Measurements from ENCODE around the gene RGS2.

RGS2 gene

DNA sequence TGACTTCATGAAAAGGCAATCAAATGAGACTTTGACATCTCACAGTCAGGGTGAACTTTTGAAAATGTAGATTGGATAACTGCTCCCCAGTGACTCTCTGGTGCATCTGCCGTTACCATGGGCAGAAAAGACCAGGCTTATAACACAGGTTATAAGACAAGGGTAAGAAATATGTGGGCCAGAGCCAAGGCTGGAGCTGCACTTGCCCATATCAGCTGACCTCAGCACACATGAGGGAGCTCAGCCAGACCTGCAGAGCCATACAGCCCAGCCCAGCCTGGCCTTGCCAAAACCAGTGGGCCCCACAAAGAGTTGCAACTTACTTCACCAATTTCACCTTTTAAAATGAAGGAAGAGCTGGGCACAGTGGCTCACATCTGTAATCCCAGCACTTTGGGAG is 11.7 kb upstream of the RGS2 start:
- no peak for DNase-seq

DNA sequence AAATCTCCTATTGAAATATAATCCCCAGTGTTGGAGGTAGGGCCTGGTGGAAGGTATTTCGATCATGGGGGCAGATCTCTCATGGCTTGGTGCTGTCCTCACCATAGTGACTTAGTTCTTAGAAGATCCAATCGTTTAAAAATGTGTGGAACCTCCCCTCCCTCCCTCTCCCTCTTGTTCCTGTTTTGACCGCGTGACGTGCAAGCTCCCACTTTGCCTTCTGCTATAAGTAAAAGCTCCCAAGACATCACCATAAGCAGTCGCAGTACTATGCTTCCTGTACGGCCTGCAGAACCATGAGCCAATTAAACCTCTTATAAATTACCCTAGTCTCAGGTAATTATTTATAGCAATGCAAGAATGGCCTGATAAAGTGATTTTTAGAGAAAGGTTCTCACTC is 10.9 kb upstream of the RGS2 start:
- DNase-seq, result no peak

DNA sequence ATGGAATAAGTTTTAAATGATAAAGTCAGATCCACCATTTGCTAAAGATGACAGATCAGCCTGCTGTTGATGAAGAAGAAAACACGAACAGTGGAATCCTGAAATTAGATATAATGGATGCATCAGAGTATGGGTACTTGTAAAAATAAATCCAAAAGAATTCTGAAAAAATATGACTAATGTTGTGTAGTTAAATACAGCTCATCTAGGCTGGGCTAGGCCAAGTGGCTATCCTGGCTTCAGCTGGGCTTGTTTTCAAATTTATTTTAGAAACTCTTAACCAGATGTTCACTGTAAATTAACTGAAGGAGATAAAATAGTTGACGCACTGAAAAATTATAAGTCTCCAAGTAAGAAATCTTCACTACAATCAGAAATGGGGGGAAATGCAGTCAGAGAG is 7.4 kb upstream of the RGS2 start:
- no peak for DNase-seq

DNA sequence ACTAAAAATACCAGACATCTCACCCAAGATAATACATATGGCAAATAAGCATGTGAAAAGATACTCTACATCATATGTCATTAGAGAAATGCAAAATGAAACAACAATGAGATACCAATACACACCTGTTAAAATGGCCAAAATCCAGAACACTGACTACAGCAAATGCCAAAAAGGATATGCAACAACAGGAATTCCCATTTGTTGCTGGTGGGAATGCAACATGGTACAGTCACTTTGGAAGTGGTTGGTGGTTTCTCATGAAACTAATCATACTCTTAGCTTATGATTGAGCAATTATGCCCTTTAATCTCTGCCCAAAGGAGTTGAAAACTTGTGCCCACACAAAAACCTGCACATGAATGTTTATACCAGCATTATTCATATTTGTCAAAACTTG is 6.4 kb upstream of the RGS2 start:
- DNase-seq, result no peak

DNA sequence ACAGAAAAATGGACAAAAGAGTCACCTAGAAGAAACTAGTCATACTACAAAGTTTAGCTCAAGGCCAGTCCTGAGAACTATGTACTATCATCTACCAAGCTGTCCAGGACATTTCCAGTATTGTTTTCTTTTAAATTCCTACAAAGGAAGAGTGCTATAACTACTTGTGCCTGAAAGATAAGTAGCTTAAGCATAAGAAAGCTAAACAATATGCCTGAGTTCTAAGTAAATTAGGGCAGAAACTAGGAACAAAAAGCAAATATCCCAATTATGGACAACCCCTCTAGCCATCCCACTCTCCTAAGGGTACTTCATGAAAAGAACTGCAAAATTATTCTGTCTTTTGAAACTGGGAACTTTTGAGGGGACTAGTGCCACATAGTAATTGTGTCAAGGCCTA is 5.3 kb upstream of the RGS2 start:
- DNase-seq, result no peak

DNA sequence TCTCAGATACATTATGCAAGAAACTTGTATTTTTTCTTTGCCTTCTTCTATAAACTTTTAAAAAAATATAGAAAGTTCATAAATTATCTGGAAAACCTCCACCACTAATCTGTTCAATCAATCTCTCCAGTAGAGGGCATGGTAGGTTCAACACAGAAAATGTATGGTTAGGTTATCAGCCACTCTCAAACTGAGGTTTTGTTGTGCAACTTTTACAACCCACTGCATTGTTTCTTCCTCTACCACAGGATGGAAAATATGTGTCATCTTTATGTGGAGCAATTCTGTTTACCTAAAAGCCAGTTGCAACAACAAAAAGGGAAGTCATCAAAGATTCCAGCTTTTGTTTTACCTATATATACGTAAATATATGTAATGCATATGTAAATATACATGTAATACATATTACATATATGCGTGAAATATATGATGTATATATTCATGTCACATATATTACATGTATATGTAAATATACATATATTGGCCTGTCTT is 3.0 kb upstream of the RGS2 start:
- peak; percentile 57 for DNase-seq

DNA sequence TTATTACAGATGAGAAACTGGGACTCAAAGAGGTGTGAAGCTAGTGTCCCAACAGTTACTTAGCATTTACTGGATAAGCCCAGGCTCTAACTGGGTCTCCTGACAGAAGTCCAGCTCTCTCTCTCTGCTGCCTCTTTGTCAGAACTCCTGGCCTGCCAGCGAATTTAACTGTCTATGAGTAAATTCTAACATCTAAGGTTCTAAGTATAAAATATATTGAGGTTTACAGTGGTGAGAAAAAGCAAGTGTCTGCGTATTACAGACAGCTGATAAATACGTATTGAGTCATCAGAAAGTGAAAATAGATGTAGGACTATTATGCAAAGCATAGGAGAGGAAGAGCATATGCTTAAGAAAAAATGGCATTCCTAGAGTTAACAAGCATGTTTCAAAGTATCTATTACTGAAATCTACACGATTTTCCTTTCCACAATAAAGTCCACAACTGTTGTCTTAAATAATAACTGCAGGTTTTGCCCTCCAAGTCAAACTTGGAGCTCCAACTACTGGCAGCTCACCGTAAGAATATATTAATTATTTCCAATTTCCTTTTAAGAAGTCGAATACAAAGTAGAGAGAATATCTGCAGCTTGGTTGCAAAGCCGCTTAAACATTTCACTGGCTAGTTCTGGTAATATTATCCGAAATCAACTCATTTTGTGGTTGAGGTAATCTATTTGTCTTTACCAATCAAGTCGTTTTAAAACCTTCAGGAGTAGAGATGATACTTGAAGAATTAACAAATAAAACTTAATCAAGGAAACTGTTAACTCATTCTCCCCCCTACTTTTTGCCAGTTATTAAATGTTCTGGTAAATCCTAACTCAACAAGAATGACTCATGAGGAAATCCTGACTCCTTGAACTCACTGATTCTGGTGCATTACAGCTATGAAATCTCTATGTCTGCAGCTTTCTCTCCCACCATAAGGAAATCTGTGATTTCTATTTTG is 1.4 kb upstream of the RGS2 start:
- DNase-seq, result no peak

DNA sequence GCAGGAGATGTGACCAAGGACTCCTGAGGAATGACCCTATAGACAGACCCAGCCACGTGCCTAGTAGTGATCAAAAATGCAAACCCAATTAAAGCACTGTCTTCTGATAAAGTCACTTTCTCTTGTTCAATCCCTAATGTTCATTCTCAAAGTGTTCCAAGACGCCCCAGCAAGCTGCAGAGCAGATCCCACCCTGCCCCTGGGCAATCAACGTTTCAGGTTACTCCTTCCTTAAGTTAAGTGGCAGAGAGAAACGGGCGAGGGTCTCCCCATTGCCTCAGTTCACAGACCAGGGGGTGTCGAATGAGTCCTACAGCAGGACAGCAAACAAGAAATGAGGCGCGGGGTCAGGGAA is 699 bp upstream of the RGS2 start:
- DNase-seq, result no peak

DNA sequence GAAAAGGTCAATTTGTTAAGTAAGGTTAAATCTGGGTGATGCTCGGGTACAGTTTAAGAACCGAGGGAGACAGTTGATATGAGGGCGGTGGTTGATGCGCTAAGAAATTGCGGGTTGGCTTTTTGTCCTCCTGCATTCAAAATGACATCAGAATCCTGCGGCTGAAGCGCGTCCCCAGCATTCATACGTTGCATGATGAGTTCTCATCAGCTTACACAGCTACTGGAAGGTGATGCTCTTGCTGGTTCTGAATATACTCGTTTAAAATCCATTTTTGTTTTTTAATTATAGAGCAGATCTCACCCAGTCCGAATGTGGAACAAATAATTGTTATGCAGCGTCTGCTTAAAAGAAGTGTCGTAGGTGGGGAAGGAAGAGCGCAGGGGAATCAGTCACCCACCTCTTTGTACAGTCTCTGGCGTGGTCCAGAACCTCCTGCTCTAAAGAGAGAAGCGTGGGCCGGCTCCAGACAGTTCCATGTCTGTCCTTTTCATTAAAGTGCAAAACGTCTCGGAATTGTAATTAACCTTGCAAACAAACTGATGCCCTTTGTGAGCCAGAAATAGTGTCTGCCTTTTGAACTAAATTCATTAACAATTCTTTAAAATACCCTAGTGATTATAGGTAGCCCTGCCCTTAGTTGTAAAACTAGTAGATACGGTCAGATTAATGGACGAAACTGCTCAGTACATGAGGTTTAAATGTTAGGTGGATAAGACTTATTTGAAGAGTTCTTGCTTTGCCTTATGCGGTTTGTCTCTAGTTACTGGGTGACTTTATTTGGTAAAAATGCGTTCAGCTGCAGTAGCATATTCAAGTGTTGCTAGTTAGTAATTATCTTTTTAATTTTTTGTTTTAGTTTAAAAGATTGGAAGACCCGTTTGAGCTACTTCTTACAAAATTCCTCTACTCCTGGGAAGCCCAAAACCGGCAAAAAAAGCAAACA is 741 bp downstream of the RGS2 start:
- DNase-seq, result peak; percentile 46

DNA sequence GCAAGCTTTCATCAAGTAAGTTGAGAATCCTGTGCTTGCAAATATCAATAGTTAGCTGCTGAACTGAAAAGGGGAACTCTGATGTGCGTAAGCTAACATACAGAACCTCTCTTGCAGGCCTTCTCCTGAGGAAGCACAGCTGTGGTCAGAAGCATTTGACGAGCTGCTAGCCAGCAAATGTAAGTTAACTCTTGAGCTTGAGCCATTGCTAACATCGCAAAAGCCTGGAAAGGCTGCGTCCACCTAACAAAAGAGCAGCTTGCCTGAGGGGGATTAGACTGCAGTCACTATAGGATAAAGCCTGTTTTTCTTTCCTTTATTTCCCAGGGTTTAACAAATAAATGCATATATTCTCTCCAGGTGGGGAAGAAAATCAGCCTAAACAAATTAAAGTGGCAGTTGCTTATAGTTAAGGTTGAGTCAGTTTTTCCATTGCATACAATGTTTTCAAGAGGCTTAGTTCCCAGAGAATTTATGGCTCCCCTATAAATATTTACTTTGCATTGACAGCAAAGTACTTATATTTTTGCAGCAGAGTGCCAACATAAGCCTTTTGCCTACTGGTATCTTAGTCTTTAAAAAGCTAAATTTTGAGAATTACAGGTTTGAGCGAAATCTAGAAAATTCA is 1.5 kb downstream of the RGS2 start:
- DNase-seq, result no peak

DNA sequence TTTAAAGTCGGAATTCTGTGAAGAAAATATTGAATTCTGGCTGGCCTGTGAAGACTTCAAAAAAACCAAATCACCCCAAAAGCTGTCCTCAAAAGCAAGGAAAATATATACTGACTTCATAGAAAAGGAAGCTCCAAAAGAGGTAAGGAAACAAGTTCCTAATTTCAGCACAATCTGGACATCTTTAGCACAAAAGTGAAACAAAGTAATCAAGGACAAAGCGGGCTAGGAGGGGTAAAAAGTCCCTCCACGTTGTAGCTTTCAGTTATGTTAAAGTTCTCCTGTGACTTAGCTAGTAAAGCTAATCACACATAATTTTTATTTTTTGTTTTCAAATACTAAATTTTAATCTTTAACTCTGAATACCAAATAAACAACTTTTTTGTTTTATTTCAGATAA is 2.2 kb downstream of the RGS2 start:
- no peak for DNase-seq

DNA sequence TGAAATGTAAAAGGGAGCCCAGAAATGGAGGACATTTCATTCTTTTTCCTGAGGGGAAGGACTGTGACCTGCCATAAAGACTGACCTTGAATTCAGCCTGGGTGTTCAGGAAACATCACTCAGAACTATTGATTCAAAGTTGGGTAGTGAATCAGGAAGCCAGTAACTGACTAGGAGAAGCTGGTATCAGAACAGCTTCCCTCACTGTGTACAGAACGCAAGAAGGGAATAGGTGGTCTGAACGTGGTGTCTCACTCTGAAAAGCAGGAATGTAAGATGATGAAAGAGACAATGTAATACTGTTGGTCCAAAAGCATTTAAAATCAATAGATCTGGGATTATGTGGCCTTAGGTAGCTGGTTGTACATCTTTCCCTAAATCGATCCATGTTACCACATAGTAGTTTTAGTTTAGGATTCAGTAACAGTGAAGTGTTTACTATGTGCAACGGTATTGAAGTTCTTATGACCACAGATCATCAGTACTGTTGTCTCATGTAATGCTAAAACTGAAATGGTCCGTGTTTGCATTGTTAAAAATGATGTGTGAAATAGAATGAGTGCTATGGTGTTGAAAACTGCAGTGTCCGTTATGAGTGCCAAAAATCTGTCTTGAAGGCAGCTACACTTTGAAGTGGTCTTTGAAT is 2.9 kb downstream of the RGS2 start:
- no peak for DNase-seq

DNA sequence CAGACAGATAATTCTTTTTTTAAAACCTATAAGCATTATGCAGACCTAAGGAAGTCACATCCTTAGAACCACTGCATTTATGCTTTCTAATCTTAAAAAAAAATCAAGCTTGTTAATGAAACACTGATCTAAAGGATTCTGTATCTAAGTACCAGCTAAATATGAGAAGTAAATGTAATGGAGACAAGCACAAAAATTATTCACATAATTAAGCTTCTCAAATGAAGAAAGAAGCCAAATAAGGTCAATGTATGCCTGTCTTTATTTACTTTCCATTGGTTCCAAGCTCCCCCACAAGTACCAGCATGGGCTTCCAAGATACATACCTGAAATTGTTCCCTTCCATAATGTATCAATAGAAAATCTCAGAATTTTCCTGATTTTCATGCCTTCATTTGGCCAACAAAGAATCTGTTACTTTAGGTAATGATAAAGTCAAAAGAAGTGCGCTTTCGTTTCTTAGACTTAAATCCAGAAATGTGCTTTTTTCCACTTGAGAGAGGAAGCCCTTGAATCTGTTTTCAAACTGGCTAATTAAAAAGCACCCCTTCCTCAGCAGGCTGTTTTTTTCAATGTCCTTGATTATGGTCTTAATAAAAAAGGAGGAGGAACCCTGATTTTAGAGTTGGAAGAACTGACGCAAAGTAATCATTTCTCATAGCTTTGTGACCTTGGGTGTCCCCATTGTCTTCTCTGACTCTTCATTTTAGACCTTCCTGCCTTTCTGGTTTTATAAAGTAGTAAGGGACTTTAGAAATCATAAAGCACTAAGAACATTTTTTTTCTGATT is 3.8 kb downstream of the RGS2 start:
- DNase-seq, result no peak

DNA sequence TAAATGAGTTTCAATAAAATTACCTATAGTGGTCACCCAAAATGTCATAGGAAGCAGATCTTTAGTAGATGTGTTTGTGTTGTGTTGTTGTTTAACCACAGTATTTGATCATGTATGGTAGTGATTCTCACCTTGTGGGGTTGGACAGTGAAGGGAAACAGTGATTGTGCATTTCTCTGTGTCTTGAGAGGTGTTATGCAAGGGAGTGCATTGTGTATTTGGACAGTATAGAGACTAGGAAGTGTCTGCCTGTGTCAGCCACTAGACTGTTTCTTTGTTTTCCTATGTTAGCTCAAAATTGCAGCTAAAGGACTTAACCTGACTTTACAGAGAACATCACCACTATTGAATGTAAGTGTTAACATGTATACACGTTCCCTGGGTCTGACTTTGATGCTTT is 6.0 kb downstream of the RGS2 start:
- DNase-seq, result no peak

DNA sequence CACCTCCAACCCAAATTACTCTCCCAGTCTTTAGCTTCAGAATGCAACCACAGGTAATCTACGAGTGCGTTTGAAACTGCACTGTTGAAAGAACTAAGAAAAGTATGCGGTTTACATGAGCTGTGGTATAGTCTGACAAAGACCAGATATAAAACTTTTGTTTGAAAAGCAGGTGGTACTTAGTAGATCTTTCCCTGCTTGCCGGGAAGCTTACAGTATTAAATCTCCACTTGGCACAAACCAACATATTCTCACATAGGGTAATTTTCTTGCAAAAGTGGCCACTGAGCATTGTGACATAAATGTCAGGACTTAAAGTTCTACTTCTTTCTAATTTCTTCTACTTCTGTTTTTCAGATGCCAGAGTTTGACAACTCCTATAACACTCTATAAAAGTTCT is 8.4 kb downstream of the RGS2 start:
- no peak for DNase-seq

DNA sequence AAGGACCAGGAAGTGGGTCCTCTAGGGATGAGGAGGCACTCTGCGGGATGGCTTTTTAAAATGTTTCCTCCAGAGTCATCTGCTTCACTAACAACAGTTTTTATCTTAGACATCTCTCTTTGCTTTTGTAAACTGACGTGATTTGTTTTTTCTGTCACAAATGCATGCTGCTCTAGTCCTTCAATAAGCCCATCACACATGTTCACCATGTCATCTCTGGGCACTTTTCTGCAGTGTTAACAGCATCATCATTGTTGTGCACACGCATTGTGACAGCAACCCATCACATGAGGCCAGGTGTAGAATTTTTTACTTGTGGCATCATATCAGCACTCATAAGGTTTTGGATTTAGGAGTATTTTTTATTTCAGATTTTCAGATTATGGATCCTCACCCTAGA is 12.5 kb downstream of the RGS2 start:
- no peak for DNase-seq

DNA sequence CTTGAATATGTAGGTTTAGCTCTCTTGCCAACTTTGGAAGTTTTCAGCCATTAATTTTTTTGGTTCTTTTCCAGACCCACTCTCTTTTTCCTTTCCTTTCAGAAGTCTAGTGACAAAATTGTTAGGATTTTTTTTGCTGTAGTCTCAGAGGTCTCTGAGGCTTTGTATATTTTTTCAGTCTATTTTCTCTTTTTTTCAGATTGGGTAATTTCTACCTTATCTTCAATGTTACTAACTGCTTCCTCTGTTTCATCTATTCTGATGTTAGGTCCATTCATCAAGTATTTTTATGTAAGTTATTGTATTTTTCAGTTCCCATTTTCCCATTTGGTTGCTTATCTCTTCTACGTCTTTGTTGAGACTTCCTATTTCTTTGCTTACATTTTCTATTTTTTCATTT is 15.7 kb downstream of the RGS2 start:
- DNase-seq, result no peak

DNA sequence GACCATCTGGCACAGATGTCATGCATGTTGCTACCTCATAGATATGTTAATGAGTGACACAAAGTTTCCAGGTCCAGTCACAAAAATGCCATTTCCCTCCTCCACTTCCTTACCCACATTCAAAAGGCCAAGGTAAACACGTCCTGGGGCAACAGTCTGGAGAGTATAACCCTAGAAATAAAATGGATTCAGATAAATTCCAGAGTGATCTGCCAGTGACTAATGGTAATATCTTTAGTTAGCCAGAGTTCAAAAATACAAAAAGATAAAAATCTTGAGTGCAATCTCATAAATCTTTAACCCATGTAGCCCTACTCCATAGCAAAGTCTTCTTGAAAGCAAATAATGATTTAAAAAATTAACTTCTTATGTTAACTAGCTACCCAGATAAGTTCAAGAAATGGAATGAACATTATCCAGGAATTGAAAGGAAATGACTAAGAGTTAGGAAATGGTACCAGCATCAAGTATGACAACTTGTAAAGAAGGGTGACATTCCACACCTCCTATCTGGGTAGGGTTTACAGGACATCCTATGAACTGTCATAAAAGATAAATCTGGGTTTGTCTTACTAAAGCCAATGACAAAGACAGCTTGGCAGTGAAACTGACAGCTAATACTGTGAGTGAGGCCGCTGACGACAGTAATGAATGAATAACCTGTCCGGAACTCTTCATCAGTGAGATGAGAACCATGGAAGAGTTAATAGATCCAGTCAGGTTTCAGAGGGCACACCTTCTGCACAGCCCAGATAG is 18.1 kb downstream of the RGS2 start:
- no peak for DNase-seq

DNA sequence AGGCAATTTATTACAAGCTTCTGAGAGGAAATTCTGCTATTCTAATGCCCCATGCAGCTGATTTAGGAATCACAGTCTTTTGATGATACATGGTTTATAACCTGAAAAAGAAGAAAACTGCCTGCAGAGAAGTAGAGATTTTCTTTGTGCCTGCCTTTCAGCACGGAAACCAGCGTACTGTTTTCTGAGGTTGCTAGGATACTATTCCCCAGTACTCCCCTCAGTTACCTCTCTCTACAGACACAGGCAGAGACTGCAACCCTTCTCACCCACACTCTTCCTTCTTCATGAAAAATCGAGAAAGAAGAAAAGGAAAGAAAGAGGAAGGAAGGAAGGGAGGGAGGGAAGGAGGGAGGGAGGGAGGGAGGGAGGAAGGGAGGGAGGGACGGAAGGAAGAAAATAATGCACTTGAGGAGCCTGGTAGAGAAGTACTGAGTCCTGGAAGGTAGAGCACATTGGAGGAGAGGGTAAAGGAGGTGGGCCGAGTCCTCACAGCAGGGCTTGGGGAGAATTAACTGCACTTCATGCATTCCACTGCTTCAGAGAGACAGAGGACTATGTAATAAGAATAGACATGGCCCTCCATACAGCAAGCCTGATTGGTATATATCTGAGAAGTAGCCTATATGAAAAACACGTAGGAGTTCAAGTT is 21.9 kb downstream of the RGS2 start:
- DNase-seq, result no peak

DNA sequence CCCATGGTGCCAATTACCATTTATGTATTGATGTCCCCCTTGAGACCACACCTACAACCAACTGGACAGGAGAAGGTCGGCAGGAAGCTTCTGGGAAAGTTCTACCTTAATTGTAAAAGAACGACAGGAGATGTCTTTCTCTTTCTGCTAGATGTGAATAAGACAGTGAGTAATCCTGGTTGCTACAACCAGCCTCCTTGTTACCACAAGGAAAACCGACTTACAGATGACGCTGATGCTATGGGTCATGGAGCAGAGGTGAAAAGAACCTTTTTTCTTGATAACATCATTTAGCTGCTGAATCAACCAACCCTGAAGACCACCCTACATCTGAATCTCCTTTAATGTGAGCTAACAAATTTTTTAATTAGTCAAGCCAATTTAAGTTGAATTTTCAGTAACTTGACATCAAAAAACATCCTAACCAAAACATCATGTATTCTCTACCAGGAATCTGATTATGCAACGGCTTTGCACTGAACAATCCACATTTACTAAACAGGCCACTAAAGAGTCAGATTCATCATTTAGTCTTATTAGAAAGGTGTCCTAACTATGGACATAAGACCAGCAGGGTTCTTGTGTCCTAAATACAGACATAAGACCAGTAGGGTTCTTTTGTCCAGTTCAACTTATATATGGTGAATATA is 23.0 kb downstream of the RGS2 start:
- no peak for DNase-seq

All from NCI-H1694 treated with DMSO at 0.1 percent for 48 hours (cell line).